Posterior cingulate gyrus (tissue), 11 donors: ENCODE data around the gene CRLF2.
"Not testable (repeated sequence)": the region's sequence is repeated elsewhere in the genome, so short reads cannot be mapped to it uniquely, and the experiment has no call there.

ENCODE experiments used
- DNase-seq, 10 donors: peaks; one replicate each; pipeline versions ENCODE4 v3.0.0 to v3.0.0-alpha.2; 2020 to 2021; ENCODE audit warnings: mixed read lengths in 3 of 10
- intact Hi-C: fragments of 100-400 bp; cut with DNase I; formaldehyde crosslinking; loops from one replicate; pipeline ENCODE4 v1.15.1; 2023

Gene CRLF2, protein sequence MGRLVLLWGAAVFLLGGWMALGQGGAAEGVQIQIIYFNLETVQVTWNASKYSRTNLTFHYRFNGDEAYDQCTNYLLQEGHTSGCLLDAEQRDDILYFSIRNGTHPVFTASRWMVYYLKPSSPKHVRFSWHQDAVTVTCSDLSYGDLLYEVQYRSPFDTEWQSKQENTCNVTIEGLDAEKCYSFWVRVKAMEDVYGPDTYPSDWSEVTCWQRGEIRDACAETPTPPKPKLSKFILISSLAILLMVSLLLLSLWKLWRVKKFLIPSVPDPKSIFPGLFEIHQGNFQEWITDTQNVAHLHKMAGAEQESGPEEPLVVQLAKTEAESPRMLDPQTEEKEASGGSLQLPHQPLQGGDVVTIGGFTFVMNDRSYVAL

DNA sequence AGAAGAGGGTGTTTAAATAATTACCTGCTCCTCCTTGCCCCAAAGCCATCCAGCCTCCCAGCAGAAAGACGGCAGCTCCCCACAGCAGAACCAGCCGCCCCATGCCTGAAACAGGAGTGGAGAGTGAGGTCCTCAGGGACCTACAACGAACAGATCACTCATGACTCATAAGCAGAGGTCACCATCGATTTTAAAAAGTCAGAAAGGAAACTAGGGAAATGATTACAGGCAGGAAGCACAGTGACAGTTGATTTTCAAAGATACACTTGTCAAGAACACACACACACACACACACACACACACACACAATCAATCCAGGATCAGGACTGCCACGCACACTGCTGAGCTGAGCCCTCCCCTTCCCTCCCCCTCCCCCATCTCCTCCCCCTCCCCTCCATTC is at the start of gene CRLF2:
Gene CRLF2 (minus strand): TSS at position 118 of the 400 bp plus-strand sequence. CDS start 15 bp downstream, at position 103.
- intact Hi-C loops, result no loop called here
- no peak for DNase-seq

DNA sequence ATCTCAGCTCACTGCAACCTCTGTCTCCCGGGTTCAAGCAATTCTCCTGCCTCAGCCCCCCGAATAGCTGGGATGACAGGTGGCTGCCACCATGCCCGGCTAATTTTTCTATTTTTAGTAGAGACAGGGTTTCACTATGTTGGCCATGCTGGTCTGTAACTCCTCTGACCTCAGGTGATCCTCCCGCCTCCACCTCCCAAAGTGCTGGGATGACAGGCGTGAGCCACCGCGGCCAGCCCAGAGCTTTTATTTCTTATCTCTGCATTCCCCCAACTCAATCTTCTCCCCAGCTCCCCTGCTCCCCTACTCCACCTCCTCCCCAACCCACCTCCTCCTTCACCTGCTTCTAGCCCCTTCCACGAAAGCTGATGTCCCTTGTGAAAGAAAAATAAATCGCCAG is 49.3 kb upstream of the CRLF2 start:
- intact Hi-C loops, result not testable (repeated sequence)
- peak in 2 of 10 donors; percentile 21 to 44 for DNase-seq

DNA sequence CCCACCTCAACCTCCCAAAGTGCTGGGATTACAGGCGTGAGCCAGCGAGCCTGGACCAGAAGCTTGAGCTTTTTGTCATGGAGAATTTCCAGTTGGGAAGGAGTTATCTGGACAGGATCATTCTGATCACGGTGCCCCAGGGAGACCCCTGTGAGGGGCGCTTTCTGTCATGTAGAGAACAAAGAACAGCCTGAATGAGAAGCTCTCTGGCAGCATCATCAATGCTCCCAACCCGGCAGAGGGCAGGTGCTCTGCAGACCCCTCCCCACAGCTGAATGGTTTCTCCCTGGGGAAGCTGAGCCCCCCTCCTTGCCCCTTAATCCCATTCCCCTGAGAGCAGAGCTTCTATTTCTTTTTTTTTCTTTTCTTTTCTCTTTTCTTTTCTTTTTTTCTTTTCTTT is 48.8 kb upstream of the CRLF2 start:
- peak in 2 of 10 donors; percentile 6 to 45 for DNase-seq
- intact Hi-C loops, result no loop called here

DNA sequence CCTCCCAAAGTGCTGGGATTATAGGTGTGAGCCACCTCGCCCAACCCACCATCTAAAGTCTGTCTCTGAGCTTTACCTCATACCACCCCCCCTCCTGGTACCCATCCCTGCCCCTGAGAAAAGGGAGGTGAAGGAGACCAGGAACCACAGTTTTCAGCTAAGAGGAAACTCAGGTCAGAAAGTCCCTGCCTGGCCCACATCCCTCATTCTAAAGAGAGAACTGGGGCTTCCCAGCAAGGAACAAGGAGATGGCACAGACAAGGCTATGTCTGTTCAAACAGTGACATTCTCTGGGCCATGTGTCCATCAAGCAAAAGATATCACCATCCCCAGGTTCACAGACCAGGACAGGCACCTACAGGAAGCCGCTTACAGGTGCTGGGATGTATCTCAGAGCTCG is 40.4 kb upstream of the CRLF2 start:
- intact Hi-C loops, result no loop called here
- peak in 1 of 10 donors; percentile 61 for DNase-seq

DNA sequence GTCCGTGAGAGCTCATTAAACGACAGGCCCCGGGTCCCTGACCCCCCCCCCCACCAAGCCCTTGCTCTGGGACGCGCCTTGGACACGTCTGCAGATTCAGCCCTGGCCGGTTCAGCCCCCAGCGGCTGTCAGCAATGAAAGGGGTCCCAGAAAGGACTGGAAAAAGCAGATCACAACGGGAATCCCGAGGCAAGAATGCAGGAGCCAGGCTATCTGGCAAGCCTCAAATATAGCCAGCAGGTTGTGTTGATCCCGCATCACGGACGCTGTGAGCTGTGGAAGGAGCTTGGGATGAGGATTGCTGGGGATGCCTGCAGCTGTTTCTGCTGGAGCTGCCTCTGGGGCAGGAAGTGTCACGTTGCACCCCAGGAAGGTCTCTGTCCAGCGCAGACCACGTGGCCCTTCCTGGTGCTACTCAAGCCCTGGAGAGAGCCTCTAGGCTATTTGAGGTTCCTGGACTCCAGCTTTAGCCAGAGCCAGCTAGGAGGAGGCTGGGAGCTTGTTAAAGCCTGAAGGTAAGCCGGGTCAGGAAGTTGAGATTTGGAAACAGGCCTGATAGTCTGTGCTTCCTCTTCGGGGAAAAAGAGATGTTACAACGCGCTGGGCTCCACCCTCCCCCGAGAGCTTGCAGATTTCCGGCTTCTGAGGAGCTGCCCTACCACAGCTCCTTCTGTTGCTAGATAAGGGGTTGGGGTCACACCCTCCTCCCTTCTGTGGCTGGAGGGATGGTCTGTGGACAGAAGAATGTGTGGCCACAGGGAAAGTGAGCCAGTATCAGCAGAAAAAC is 36.8 kb upstream of the CRLF2 start:
- intact Hi-C loops, result no loop called here
- peak in 4 of 10 donors; percentile 13 to 88 (median 38) for DNase-seq

DNA sequence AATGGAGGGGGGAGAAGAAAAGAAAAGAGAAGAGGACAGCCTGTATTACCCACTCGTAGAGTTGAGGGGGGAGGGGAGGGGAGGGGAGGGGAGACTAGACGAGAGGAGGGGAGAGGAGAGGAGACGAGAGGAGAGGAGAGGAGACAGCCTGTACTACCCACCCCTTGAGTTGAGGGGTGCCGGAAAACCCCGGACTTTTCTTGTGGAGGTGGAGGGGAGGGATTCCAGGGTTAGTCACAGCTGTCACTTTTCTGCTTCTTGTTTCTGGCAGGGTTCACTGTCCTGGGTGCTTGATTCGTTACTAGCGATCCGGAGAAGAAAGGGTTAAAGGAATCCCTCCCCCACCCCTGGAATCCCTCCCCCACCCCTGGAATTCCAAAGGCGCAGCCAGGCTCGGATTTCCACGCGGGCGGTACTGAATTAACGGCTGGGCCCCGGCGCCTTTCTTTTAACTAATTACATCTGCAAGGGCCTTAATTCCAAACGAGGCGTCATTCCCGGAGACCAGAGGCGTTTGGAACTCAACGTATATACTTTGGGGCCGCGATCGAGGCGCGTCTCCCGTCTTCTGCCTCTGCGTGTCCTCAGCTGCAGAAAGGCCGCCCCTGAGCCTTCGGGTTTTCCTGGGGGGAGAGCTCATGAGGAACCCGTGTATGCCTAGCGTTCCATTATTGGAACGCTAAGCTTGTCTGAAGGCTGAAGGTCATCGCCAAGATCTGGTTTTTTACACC is 36.0 kb upstream of the CRLF2 start:
- peak in 2 of 10 donors; percentile 62 to 80 for DNase-seq
- intact Hi-C loops, result no loop called here

DNA sequence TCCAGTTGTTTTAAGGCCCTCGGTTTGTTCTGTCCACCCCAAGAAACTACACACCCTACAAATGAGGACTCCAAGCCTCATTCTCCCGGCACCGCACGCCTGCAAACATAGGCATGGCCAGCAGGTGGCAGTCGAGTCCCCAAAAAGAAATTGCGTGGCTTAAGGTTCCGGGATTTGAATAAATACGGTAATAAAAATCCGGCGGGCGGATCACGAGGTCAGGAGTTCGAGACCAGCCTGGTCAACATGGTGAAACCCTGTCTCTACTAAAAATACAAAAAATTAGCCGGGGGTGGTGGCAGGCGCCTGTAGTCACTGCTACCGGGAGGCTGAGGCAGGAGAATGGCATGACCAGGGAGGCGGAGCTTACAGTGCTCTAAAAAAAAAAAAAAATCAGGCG is 34.4 kb upstream of the CRLF2 start:
- DNase-seq, result peak in 8 of 10 donors; percentile 29 to 85 (median 50)
- intact Hi-C loops, result no loop called here

DNA sequence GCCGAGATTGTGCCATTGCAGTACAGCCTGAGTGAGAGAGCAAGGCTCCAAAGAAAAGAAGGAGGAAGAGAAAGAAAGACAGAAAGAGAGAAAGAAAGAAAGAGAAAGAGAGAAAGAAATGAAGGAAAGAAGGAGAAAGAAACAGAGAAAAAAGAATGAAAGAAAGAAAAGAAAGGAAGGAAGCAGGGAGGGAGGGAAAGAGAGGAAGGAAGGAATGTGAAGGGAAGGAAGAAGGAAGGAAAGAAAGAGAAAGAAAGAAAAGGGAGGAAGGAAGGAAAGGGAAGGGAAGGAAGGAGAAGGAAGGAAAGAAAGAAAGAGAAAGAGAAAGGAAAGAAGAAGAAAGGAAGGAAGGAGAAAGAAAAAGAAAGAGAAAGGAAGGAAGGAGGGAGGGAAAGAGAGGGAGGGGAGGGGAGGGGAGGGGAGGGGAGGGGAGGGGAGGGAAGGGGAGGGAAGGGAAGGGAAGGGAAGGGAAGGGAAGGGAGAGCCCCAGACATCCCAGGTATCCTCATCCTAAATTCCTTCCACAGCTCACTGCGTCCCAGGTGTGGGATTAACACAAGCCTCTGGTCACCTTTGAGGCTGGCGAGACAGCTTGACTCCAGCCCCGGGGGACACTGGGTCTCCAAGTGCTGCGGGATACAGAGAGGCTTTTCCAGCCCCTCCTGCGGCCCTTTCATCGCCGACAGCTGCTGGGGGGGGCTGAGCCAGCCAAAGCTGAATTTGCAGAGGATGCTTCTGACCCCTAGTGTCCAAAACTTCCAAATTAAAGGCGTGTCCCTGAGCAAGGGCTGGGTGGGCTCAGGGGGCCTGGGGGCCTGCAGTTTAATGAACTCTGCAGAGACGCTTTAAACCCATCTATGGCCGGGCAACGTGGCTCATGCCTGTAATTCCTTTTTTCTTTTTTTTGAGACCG is 32.0 kb upstream of the CRLF2 start:
- peak in 1 of 10 donors; percentile 81 for DNase-seq
- intact Hi-C loops, result no loop called here

DNA sequence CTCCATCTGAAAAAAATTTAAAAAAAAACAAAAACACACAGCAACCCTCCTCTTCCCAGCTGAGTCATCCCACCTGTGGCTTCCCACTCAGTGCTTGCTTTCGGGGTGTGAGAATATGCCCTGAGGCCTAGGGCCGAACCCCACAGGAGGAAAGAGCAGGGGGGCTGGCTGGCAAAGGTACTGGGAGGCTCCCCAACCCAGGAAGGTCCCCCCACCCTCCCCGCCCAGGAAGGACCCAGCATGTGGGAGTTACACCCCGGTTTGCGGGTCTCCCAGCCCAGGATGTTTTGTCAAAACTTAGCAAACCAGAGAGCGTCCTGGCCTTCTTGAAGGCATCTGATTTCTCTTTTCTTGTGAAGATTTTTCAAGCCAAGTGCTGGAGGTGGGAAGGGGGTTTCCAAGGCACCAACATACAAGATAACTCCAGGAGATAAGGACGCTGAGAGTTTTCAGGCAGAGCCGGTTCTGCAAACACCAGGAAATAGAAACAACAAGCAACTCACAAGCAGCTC is 30.5 kb upstream of the CRLF2 start:
- DNase-seq, result no peak
- intact Hi-C loops, result no loop called here

DNA sequence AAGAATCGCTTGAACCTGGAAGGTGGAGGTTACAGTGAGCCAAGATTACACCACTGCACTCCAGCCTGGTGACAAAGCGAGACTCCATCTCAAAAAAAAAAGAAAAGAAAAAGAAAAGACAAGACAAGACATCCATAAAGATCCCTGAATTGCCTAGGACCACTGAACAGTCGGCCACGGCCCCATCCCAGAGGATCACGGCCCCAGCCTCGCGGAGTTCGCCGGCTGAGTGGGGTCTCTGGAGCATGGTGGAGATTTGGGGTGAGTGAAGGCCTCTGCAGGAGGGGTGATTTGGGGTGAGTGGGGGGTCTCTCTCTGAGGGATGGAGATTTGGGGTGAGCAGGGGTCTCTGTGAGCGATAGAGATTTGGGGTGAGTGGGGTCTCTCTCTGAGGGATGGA is 28.1 kb upstream of the CRLF2 start:
- intact Hi-C loops, DNase-seq: not testable (repeated sequence)

DNA sequence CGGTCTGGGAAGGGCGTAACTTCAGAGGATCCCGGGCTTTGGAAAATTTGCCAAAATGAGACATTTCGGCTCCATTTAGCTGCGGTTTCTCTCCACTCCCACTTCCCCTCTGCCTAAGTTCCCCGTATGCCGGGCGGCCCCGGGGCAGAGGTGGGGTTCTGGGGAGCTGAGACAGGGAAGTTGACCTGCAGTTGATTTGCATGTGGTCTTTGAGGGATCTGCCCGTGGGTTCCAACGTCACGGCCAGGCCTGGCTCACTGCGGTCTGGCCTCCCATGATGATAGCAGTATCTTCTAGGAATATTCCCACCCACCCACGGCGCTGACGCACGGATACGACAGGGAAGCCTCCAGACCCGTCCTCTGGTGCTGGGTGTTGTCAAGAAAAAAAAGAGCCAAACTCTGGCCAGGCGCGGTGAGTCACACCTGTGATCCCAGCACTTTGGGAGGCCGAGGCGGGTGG is 27.3 kb upstream of the CRLF2 start:
- DNase-seq, result peak in 5 of 10 donors; percentile 26 to 88 (median 35)
- intact Hi-C loops, result no loop called here

DNA sequence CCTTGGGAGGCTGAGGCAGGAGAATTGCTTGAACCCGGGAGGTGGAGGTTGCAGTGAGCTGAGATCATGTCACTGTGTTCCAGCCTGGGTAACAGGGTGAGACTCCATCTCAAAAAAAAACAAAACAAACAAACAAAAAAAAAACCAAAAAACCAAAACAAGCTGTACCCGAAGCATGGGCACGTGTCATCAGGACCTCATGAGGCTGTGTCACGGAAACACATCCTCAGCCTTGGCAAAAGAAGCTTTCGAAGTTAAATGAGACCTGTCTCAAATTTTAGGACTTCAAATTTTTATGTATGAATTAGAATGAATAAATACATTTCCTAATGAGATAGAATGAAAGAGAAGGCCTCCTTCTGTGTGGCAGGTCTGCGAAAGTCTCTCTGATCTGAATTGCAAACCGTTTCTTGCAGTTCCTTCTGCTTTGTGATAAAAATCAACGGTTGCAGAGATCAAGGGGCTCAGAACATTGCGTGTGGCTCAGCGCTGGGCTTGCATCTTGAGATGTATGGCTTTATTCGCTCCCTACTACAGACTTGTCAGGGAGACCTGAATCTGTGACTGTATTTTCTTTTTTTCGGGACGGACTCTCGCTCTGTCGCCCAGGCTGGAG is 19.5 kb upstream of the CRLF2 start:
- intact Hi-C loops, result no loop called here

DNA sequence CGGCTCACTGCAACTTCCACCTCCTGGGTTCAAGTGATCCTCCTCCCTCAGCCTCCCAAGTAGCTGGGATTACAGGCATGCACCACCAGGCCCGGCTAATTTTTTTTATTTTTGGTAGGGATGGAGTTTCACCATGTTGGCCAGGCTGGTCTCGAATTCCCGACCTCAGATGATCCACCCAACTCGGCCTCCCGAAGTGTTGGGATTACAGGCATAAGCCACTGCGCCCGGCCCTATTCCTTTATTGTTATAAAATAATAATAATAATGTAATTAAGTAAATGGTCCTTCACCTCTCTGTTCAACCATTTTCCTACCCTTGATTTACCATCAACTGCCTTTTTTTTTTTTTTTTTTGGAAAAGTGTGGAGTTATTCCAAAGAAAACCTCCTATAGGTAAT is 15.7 kb upstream of the CRLF2 start:
- DNase-seq, intact Hi-C loops: not testable (repeated sequence)

More for the DNA sequence above, 19.5 kb upstream of the CRLF2 start:
- peak in 1 of 10 donors; percentile 27 for DNase-seq

DNA sequence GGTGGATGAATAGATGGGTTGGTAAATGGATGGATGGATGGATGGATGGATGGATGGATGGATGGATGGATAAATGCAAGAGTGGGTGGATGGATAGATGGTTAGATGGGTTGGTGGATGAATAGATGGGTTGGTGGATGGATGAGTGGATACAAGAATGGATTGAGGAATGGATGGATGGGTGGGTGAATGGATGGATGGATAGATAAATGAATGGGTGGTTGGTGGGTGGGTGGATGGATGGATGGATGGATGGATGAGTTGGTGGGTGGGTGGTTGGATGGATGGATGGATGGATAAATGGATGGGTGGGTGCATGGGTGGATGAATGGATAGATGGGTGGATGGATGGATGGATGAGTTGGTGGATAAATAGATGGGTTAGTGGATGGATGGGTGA is 13.8 kb upstream of the CRLF2 start:
- DNase-seq, result no peak
- intact Hi-C loops, result no loop called here

DNA sequence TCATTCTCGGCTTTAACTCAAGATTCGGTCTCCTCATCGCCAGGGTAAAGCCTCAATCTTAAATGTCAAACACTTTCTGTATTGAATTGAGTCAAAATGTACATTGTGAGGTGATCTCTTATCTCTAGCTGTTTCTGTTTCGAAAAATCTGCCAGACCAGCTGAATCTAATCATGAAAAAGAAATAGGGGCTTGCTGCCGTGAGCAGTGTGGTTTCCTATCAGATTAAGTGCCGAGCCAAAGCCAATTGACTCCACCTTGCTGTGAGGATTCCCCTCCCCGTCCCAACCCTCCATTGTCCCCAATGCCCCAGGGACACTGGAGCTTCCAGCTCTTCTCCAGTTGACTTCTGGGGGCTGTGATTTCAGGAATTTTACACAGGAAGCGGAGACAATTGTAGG is 12.5 kb upstream of the CRLF2 start:
- DNase-seq, result peak in 1 of 10 donors; percentile 54
- intact Hi-C loops, result no loop called here

DNA sequence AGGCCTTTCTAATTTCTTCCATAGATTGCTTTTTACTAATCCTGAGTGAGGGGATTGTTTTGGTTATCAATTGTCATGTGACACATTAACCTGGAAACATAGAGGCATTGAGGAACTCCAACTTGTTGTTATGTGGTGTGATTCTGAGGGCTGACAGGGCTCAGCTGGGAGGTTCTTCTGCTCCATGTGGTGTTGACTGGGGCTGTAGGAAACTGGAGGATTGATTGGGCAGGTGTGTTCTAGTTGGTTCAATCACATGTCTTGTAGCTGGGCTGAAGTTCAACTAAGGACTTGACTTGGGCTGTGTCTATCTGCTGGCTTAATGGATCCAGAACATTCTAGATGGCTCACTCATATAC is 10.8 kb upstream of the CRLF2 start:
- DNase-seq, result no peak
- intact Hi-C loops, result no loop called here

DNA sequence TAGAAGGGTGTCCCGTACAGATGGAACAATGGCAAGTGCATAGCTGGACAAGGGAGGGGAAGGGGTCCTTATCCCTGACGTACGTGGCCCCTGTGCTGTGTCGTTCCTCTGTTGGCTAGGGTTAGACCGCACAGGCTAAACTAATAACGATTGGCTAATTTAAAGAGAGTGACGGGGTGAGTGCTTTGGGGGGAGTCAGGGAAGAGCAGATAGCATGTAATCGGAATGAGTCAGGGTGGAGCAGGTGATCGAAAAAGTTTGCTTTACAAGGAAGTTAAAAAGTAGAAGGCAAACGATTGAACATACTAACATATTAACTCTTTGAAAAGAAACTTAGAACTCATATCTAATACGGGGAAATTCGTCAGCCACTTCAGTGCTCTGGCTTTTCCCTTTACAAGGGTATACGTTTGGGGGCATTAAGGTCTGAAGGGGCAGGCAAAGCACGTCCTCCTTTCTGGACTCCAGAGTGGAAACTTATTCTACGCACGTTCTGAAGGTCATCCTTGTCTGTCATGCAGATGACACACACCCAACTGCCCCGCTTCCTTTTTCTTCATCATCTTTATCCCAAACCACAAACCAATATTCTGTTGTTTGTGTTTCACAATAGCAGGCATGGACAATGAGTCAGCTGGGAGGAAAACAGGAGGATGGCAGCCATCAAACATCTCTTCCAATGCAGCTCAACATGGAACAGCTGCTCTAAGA is 10.2 kb upstream of the CRLF2 start:
- no peak for DNase-seq
- intact Hi-C loops, result no loop called here

DNA sequence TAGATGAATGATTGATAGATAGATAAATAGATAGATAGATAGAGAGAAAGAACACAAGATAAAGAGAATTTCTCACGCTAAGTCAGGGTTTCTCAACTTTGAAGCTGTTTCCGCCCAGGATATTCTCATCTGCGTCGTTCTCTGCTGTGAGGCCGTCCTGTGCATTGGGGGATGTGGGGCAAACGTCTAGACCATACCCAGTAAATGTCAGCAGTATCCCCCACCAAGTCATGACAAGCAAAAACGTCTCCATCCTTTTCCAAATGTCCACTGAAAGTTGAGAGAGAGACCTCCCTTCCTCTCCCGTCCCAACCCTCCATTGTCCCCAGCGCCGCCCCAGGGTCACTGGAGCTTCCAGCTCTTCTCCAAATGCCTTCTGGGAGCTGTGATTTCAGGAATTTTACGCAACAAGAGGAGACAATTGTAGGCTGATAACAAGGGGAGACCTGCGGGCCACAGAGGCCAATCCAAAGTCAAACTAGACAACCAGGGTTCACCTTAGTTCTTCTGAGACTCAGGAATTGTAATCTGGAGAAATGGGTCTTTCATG is 8.9 kb upstream of the CRLF2 start:
- intact Hi-C loops, result no loop called here
- DNase-seq, result peak in 1 of 10 donors; percentile 14
